HepG2 (cell line): ENCODE measurements around the gene CHM. TPM values are rescaled to one million over a fixed set of nuclear protein-coding genes. Genes with fewer than 3 reads are reported as not detected.

Experiments used
- ATAC-seq: fragments of 200-7000 bp; cut with Tn5 transposase; 3 replicates; pipeline ENCODE4 v1.9.1; 2020; ENCODE audit warnings: mild to moderate bottlenecking, moderate library complexity
- BruUV-seq: library from RNA; stranded (reverse); fragments of 400-500 nt; replicated peaks from 2 replicates; lab custom pipeline; 2021; lab: Mats Ljungman, UMichigan
- CTCF ChIA-PET: fragments of 300-600 bp; formaldehyde crosslinking; extraction: SDS; loops from one replicate; lab custom pipeline; 2021; ENCODE audit warnings: low total read pairs, inconsistent platforms, low intra/inter-chr PET ratio; lab: Yijun Ruan, JAX
- POLR2A ChIA-PET: fragments of 350-600 bp; sonication (Branson Sonifier 250); formaldehyde crosslinking; loops from one replicate; lab custom pipeline; 2020; ENCODE audit warnings: antibody characterized with exemption, inconsistent platforms; lab: Yijun Ruan, JAX
- DNase-seq: peaks from one replicate; pipeline ENCODE4 v3.0.0-alpha.2; 2015; ENCODE audit warnings: low spot score
- FAIRE-seq: peaks from 3 replicates; lab custom pipeline; 2011; peaks lifted over from hg19 to GRCh38; lab: Jason Lieb, UNC
- H2AFZ ChIP-seq: one replicate; pipeline ENCODE4 v1.6.1; 2011; ENCODE audit warnings: low read length, inconsistent platforms
- H3K27ac ChIP-seq: fragments of 300-600 bp; 3 replicates; pipeline ENCODE4 v1.8.0; 2011; ENCODE audit warnings: mixed run types, mild to moderate bottlenecking, mixed read lengths, low read length, inconsistent platforms; ENCODE audit not compliant: insufficient read depth; ENCODE audit errors: extremely low read length
- H3K27me3 ChIP-seq, 2 experiments: fragments of 200-600 bp in 1 of 2; 2 replicates in 1 of 2; 3 replicates in 1 of 2; pipeline versions ENCODE4 v1.6.0 to v1.8.0; 2011; ENCODE audit warnings: low read length in 2 of 2, mild to moderate bottlenecking in 2 of 2, moderate library complexity in 2 of 2, inconsistent platforms in 1 of 2; ENCODE audit not compliant: insufficient read depth in 2 of 2, control insufficient read depth in 1 of 2
- H3K36me3 ChIP-seq, 2 experiments: fragments of 200-600 bp in 1 of 2; replicated peaks in 1 of 2; 2 replicates in 1 of 2; 3 replicates in 1 of 2; pipeline versions ENCODE4 v1.5.1 to v1.8.0; 2011; ENCODE audit warnings: low read length in 2 of 2, inconsistent platforms in 1 of 2; ENCODE audit not compliant: insufficient read depth in 2 of 2, control insufficient read depth in 1 of 2
- H3K4me1 ChIP-seq: 2 replicates; pipeline ENCODE4 v1.5.1; 2012; ENCODE audit warnings: low read length, inconsistent platforms; ENCODE audit not compliant: insufficient read depth
- H3K4me2 ChIP-seq: 2 replicates; pipeline ENCODE4 v1.6.0; 2011; ENCODE audit warnings: low read depth, low read length, inconsistent platforms
- H3K4me3 ChIP-seq, 3 experiments: fragments of 200-600 bp in 1 of 3; sonication (generic), shearing (Covaris generic) in 1 of 3; replicated peaks in 1 of 3; 2 replicates each; pipeline ENCODE4 v1.5.1; 2011 to 2016; ENCODE audit warnings: low read length in 3 of 3, inconsistent platforms in 2 of 3, low read depth in 2 of 3, mild to moderate bottlenecking in 2 of 3, control low read depth in 1 of 3, mixed read lengths in 1 of 3; ENCODE audit not compliant: insufficient read depth in 1 of 3
- H3K79me2 ChIP-seq: one replicate; pipeline ENCODE4 v1.6.1; 2011; ENCODE audit warnings: low read length, inconsistent platforms; ENCODE audit not compliant: insufficient read depth
- H3K9ac ChIP-seq: 2 replicates; pipeline ENCODE4 v1.6.0; 2011; ENCODE audit warnings: mild to moderate bottlenecking, low read depth, low read length, inconsistent platforms; ENCODE audit not compliant: insufficient read depth
- H3K9me3 ChIP-seq: 2 replicates; pipeline ENCODE4 v1.5.1; 2012; ENCODE audit warnings: mild to moderate bottlenecking, low read length
- H4K20me1 ChIP-seq: 2 replicates; pipeline ENCODE4 v1.6.0; 2011; ENCODE audit warnings: inconsistent platforms, mild to moderate bottlenecking, low read length, moderate library complexity; ENCODE audit not compliant: insufficient read depth
- CENPX ChIP-seq: sonication (generic); formaldehyde crosslinking; IDR thresholded peaks from 2 replicates; pipeline ENCODE4 v1.9.0; 2021; ENCODE audit warnings: mild to moderate bottlenecking, missing genetic modification reagents, moderate library complexity
- CHD4 ChIP-seq: fragments of 200-600 bp; sonication (generic); IDR thresholded peaks from 2 replicates; pipeline ENCODE4 v1.7.0; 2017; ENCODE audit warnings: mild to moderate bottlenecking, low read length, borderline replicate concordance
- GFI1 ChIP-seq: sonication (generic); formaldehyde crosslinking; IDR thresholded peaks from 2 replicates; pipeline ENCODE4 v1.5.0; 2020; ENCODE audit warnings: missing genetic modification reagents, mild to moderate bottlenecking, borderline replicate concordance
- MED8 ChIP-seq: sonication (generic); formaldehyde crosslinking; IDR thresholded peaks from 2 replicates; pipeline ENCODE4 v1.8.1; 2023; ENCODE audit warnings: mild to moderate bottlenecking, missing genetic modification reagents; ENCODE audit not compliant: insufficient replicate concordance
- MTF2 ChIP-seq: sonication (generic); formaldehyde crosslinking; IDR thresholded peaks from 2 replicates; pipeline ENCODE4 v1.5.0; 2020; ENCODE audit warnings: missing genetic modification reagents, borderline replicate concordance
- PRDM15 ChIP-seq: sonication (generic); formaldehyde crosslinking; IDR thresholded peaks from 2 replicates; pipeline ENCODE4 v1.4.0; 2020; ENCODE audit warnings: missing genetic modification reagents
- PRPF4 ChIP-seq: fragments of 200-400 bp; formaldehyde crosslinking; IDR thresholded peaks from 2 replicates; pipeline ENCODE4 v1.6.1; 2016; ENCODE audit warnings: low read length, low read depth; ENCODE audit not compliant: poor library complexity, severe bottlenecking
- SKIL ChIP-seq: sonication (generic); formaldehyde crosslinking; IDR thresholded peaks from 2 replicates; pipeline ENCODE4 v1.8.0; 2022; ENCODE audit warnings: missing genetic modification reagents, mild to moderate bottlenecking, moderate library complexity, borderline replicate concordance
- TRAFD1 ChIP-seq: sonication (generic); formaldehyde crosslinking; IDR thresholded peaks from 2 replicates; pipeline ENCODE4 v1.5.1; 2020; ENCODE audit warnings: missing genetic modification reagents, mild to moderate bottlenecking, borderline replicate concordance
- ZNF124 ChIP-seq: sonication (generic); formaldehyde crosslinking; IDR thresholded peaks from 2 replicates; pipeline ENCODE4 v1.4.0; 2020; ENCODE audit warnings: missing genetic modification reagents
- ZNF143 ChIP-seq: sonication (generic); formaldehyde crosslinking; IDR thresholded peaks from 2 replicates; pipeline ENCODE4 v1.4.0; 2020; ENCODE audit warnings: missing genetic modification reagents
- ZNF276 ChIP-seq: sonication (generic); formaldehyde crosslinking; IDR thresholded peaks from 2 replicates; pipeline ENCODE4 v1.4.0; 2020; ENCODE audit warnings: mild to moderate bottlenecking, low read depth, missing genetic modification reagents
- ZNF775 ChIP-seq: sonication (generic); formaldehyde crosslinking; IDR thresholded peaks from 2 replicates; pipeline ENCODE4 v1.4.0; 2020; ENCODE audit warnings: missing genetic modification reagents, mild to moderate bottlenecking, moderate library complexity, borderline replicate concordance
- WGBS: methylation state at CpG from one replicate; pipeline ENCODE4 v1.1.6; 2017; ENCODE audit warnings: low lambda C conversion rate; 5-methylcytosine and 5-hydroxymethylcytosine counted together
- in situ Hi-C: cut with HindIII; loops from 2 replicates; pipeline ENCODE4 v1.10.0; 2017; ENCODE audit warnings: low pct_unique_long_range_greater_than_20kb; ENCODE audit not compliant: extremely low pct_ligation_motif_present
- intact Hi-C: fragments of 100-400 bp; cut with micrococcal nuclease; formaldehyde crosslinking; loops from one replicate; pipeline ENCODE4 v1.10.0; 2022; ENCODE audit not compliant: unreplicated experiment
- polyA plus RNA-seq, 8 experiments: library from polyadenylated mRNA; depleted of rRNA in 3 of 8; stranded (reverse) in 7 of 8; unstranded in 1 of 8; fragments of >200 nt; fragmentation: Illumina TruSeq in 4 of 8; extraction: Trizol in 4 of 8; gene quantifications; 2 replicates each; pipeline versions ENCODE4 v1.2.1 to v1.2.3, GENCODE V29; 2011 to 2016; ENCODE audit warnings: low read depth in 4 of 8, missing spikeins in 1 of 8, mixed read lengths in 1 of 8; ENCODE audit not compliant: insufficient read depth in 1 of 8
- total RNA-seq, 5 experiments: library from RNA; depleted of rRNA; stranded (reverse); fragments of >200 nt; fragmentation: Illumina TruSeq; extraction: Trizol; gene quantifications; 2 replicates each; pipeline ENCODE4 v1.2.3, GENCODE V29; 2016; ENCODE audit warnings: low read depth in 1 of 5

Gene CHM
- total and polyA plus RNA-seq, 2 of the 13 experiments (the other 11 are each of a cell fraction or from before 2014, with no cell fraction given), result 15.1 to 15.5 TPM

- TF ChIP-seq CHD4, result no peak
- TF ChIP-seq, all 625 proteins: peak for 0
These were observed 218.6 kb downstream of the CHM start (continued) for GRCh38 chrX:85828771-85829170.

- FAIRE-seq, result no peak
- Histone ChIP-seq H3K4me1 (no peaks in the 10 kb centered on the region), H4K20me1 (no peaks in the 10 kb centered on the region), H3K9me3 (no peaks in the 10 kb centered on the region), H3K27ac (no peak overlapping the region), H3K4me3 (no peak overlapping the region), H3K27me3 (no peaks in the 10 kb centered on the region), H3K36me3 (no peaks in the 10 kb centered on the region), H3K79me2 (no peaks in the 10 kb centered on the region), H3K9ac (no peak overlapping the region), H2AFZ (no peak overlapping the region), H3K4me2 (no peak overlapping the region)
- no TSS peak for BruUV-seq
- ChIA-PET POLR2A (no interaction called here), CTCF (no interaction called here)
- 4% methylated on average over 6 of the region's 6 CpGs for WGBS
- no peak for ATAC-seq
- DNase-seq, result no peak
- intact Hi-C loops, result no loop called here
- in situ Hi-C loops, result no loop called here
- TF ChIP-seq CENPX (CRISPR knock-in tag), result no peak
- TF ChIP-seq MTF2 (CRISPR knock-in tag), result no peak
- TF ChIP-seq PRDM15 (CRISPR knock-in tag), result no peak
- no peak for TF ChIP-seq MED8 (CRISPR knock-in tag)
- no peak for TF ChIP-seq ZNF124 (CRISPR knock-in tag)
- TF ChIP-seq ZNF276 (CRISPR knock-in tag), result no peak
- TF ChIP-seq ZNF143 (CRISPR knock-in tag), result no peak
- no peak for TF ChIP-seq ZNF775 (CRISPR knock-in tag)
- TF ChIP-seq PRPF4, result no peak
- no peak for TF ChIP-seq SKIL (CRISPR knock-in tag)
- TF ChIP-seq GFI1, result no peak
- TF ChIP-seq TRAFD1 (CRISPR knock-in tag), result no peak
These were observed 232.1 kb downstream of the CHM start for GRCh38 chrX:85815203-85815751.
